WTC11 (cell line): ENCODE results near the gene TSPAN2. TPM values are rescaled to one million over a fixed set of nuclear protein-coding genes. Genes with fewer than 3 reads are reported as not detected.

ENCODE experiments used
- ATAC-seq: fragments of 200-7000 bp; cut with Tn5 transposase; 2 replicates; pipeline ENCODE4 v1.10.0; 2021; ENCODE audit warnings: mild to moderate bottlenecking, moderate library complexity
- CTCF ChIA-PET: fragments of 300-600 bp; sonication (Branson Sonifier 250); formaldehyde crosslinking; loops from one replicate; lab custom pipeline; 2021; ENCODE audit warnings: antibody characterized with exemption; lab: Charles Lee
- POLR2A ChIA-PET: fragments of 350-600 bp; sonication (Branson Sonifier 250); formaldehyde crosslinking; loops from one replicate; lab custom pipeline; 2021; ENCODE audit warnings: antibody characterized with exemption; lab: Charles Lee
- DNase-seq: peaks from one replicate; pipeline ENCODE4 v3.0.0; 2021; ENCODE audit warnings: low spot score
- H3K27ac Mint-ChIP-seq: 2 replicates; pipeline ENCODE4 v1.8.0; 2021; ENCODE audit warnings: mixed read lengths
- H3K27me3 Mint-ChIP-seq: 2 replicates; pipeline ENCODE4 v1.8.0; 2021; ENCODE audit warnings: low read depth, mild to moderate bottlenecking, moderate library complexity, mixed read lengths
- H3K36me3 Mint-ChIP-seq: 2 replicates; pipeline ENCODE4 v1.8.0; 2021; ENCODE audit warnings: mixed read lengths
- H3K4me1 Mint-ChIP-seq: 2 replicates; pipeline ENCODE4 v1.8.0; 2022; ENCODE audit warnings: mixed read lengths
- H3K4me3 Mint-ChIP-seq: 2 replicates; pipeline ENCODE4 v1.8.0; 2021; ENCODE audit warnings: mild to moderate bottlenecking, moderate library complexity, mixed read lengths
- H3K9me3 Mint-ChIP-seq: 2 replicates; pipeline ENCODE4 v1.8.0; 2021; ENCODE audit warnings: mixed read lengths
- AFF4 ChIP-seq: sonication (generic); formaldehyde crosslinking; IDR thresholded peaks from 2 replicates; pipeline ENCODE4 v1.8.1; 2023; ENCODE audit warnings: mild to moderate bottlenecking, missing genetic modification reagents, borderline replicate concordance
- ATF1 ChIP-seq: sonication (generic); formaldehyde crosslinking; IDR thresholded peaks from 2 replicates; pipeline ENCODE4 v1.8.1; 2023; ENCODE audit warnings: mild to moderate bottlenecking, moderate library complexity, missing genetic modification reagents
- CBFB ChIP-seq: sonication (generic); formaldehyde crosslinking; IDR thresholded peaks from 2 replicates; pipeline ENCODE4 v1.8.1; 2022; ENCODE audit warnings: mild to moderate bottlenecking, low read depth, missing genetic modification reagents
- E2F5 ChIP-seq: sonication (generic); formaldehyde crosslinking; IDR thresholded peaks from 2 replicates; pipeline ENCODE4 v1.8.1; 2022; ENCODE audit warnings: mild to moderate bottlenecking, moderate library complexity, missing genetic modification reagents
- EMX1 ChIP-seq: fragments of 250-450 bp; sonication (Bioruptor Pico); IDR thresholded peaks from 2 replicates; pipeline ENCODE4 v1.8.0; 2021; ENCODE audit warnings: mild to moderate bottlenecking
- GTF2I ChIP-seq: fragments of 250-450 bp; sonication (Bioruptor Pico); conservative IDR thresholded peaks from 2 replicates; pipeline ENCODE4 v1.4.0; 2021; ENCODE audit warnings: mild to moderate bottlenecking
- IRF2 ChIP-seq: sonication (generic); formaldehyde crosslinking; IDR thresholded peaks from 2 replicates; pipeline ENCODE4 v1.8.0; 2022; ENCODE audit warnings: low read depth, missing genetic modification reagents, borderline replicate concordance
- JUN ChIP-seq: sonication (generic); formaldehyde crosslinking; IDR thresholded peaks from 2 replicates; pipeline ENCODE4 v1.8.0; 2023; ENCODE audit warnings: mild to moderate bottlenecking, missing genetic modification reagents
- NR1H2 ChIP-seq: sonication (generic); formaldehyde crosslinking; IDR thresholded peaks from 2 replicates; pipeline ENCODE4 v1.9.0; 2021; ENCODE audit warnings: mild to moderate bottlenecking, moderate library complexity, missing genetic modification reagents
- OVOL2 ChIP-seq: fragments of 250-450 bp; sonication (Bioruptor Pico); IDR thresholded peaks from 2 replicates; pipeline ENCODE4 v1.9.0; 2021; ENCODE audit warnings: mild to moderate bottlenecking, borderline replicate concordance
- PRDM15 ChIP-seq: sonication (generic); formaldehyde crosslinking; IDR thresholded peaks from 2 replicates; pipeline ENCODE4 v1.8.0; 2022; ENCODE audit warnings: missing genetic modification reagents
- RORB ChIP-seq: fragments of 250-450 bp; sonication (Bioruptor Pico); IDR thresholded peaks from 2 replicates; pipeline ENCODE4 v1.9.0; 2021; ENCODE audit warnings: mild to moderate bottlenecking
- SMAD3 ChIP-seq: sonication (generic); formaldehyde crosslinking; IDR thresholded peaks from 2 replicates; pipeline ENCODE4 v1.8.0; 2022; ENCODE audit warnings: missing genetic modification reagents, mild to moderate bottlenecking, borderline replicate concordance
- SMAD4 ChIP-seq: sonication (generic); formaldehyde crosslinking; IDR thresholded peaks from 2 replicates; pipeline ENCODE4 v1.8.0; 2022; ENCODE audit warnings: mild to moderate bottlenecking, missing genetic modification reagents
- ZNF263 ChIP-seq: sonication (generic); formaldehyde crosslinking; IDR thresholded peaks from 2 replicates; pipeline ENCODE4 v1.8.1; 2022; ENCODE audit warnings: low read depth, mild to moderate bottlenecking, moderate library complexity, missing genetic modification reagents
- ZNF281 ChIP-seq: sonication (generic); formaldehyde crosslinking; IDR thresholded peaks from 2 replicates; pipeline ENCODE4 v1.8.0; 2023; ENCODE audit warnings: mild to moderate bottlenecking, missing genetic modification reagents
- ZNF396 ChIP-seq: fragments of 250-450 bp; sonication (Bioruptor Pico); IDR thresholded peaks from 2 replicates; pipeline ENCODE4 v1.8.0; 2021; ENCODE audit warnings: mild to moderate bottlenecking, moderate library complexity, borderline replicate concordance
- ZNF671 ChIP-seq: fragments of 250-450 bp; sonication (Bioruptor Pico); IDR thresholded peaks from 2 replicates; pipeline ENCODE4 v1.8.0; 2021; ENCODE audit warnings: mild to moderate bottlenecking
- total RNA-seq: library from RNA; stranded (reverse); gene quantifications from 3 replicates; pipeline ENCODE4 v1.2.3, GENCODE V29; 2021

TSPAN2 gene
- total RNA-seq, 1 experiment from 2014 or later, result 12.0 TPM

- Mint-ChIP-seq H3K27me3 (peaks cover 5% of the 10 kb centered on the region), H3K4me1 (peaks cover 23% of the 10 kb centered on the region), H3K27ac (no peak overlapping the region), H3K36me3 (peaks cover 32% of the 10 kb centered on the region), H3K9me3 (peaks cover 49% of the 10 kb centered on the region), H3K4me3 (no peak overlapping the region)
- CTCF ChIA-PET, result interaction anchor here (2.1 kb wide), 1 partner anchor 12 kb away, joined by 4 read pairs; no protein-coding TSS in a partner anchor
- no peak for ATAC-seq
- no peak for TF ChIP-seq ATF1 (CRISPR knock-in tag)
- no peak for TF ChIP-seq OVOL2 (CRISPR knock-in tag)
- no peak for TF ChIP-seq SMAD3 (CRISPR knock-in tag)
- no peak for DNase-seq
- POLR2A ChIA-PET, result no interaction called here
These were observed 28.0 kb upstream of the TSPAN2 start for GRCh38 chr1:115117298-115117697.

GRCh38 chr1:115116512-115116911 lies 27.2 kb upstream of the TSPAN2 start:
- peaks cover 25% of the 10 kb centered on the region for H3K36me3 Mint-ChIP-seq

More at GRCh38 chr1:115116512-115116911, 27.2 kb upstream of the TSPAN2 start:
- Mint-ChIP-seq H3K9me3 (peaks cover 41% of the 10 kb centered on the region), H3K27ac (no peak overlapping the region), H3K4me3 (no peak overlapping the region), H3K4me1 (peaks cover 29% of the 10 kb centered on the region), H3K27me3 (peaks cover 5% of the 10 kb centered on the region)
- ChIA-PET CTCF (interaction anchor here (2.1 kb wide), 1 partner anchor 13 kb away, joined by 4 read pairs; no protein-coding TSS in a partner anchor), POLR2A (no interaction called here)
- no peak for ATAC-seq
- TF ChIP-seq ZNF263 (CRISPR knock-in tag), result no peak
- no peak for TF ChIP-seq EMX1 (CRISPR knock-in tag)
- no peak for TF ChIP-seq PRDM15
- no peak for TF ChIP-seq GTF2I
- no peak for TF ChIP-seq AFF4 (CRISPR knock-in tag)
- no peak for TF ChIP-seq ZNF671 (CRISPR knock-in tag)
- TF ChIP-seq E2F5, result no peak
- no peak for TF ChIP-seq CBFB (CRISPR knock-in tag)
- TF ChIP-seq ZNF396 (CRISPR knock-in tag), result no peak
- TF ChIP-seq IRF2 (CRISPR knock-in tag), result no peak
- no peak for TF ChIP-seq RORB
- TF ChIP-seq ATF1 (CRISPR knock-in tag), result no peak
- no peak for TF ChIP-seq JUN (CRISPR knock-in tag)
- no peak for TF ChIP-seq SMAD4
- TF ChIP-seq NR1H2 (CRISPR knock-in tag), result no peak
- TF ChIP-seq ZNF281 (CRISPR knock-in tag), result no peak
- TF ChIP-seq, all 79 proteins: peak for 0
- DNase-seq, result no peak
